KMS-11 (cell line): Measurements from ENCODE around the gene PLA2G4F.
"Not testable (repeated sequence)": the region's sequence is repeated elsewhere in the genome, so short reads cannot be mapped to it uniquely, and the experiment has no call there.

ENCODE experiments used
- H2AFZ ChIP-seq: fragments of 200-600 bp; sonication (generic); 2 replicates; pipeline ENCODE4 v1.6.1; 2016; ENCODE audit warnings: antibody characterized with exemption, mixed run types, low read depth
- H3K27ac ChIP-seq: fragments of 200-600 bp; sonication (generic); 2 replicates; pipeline ENCODE4 v1.6.1; 2016; ENCODE audit warnings: mild to moderate bottlenecking, mixed run types
- H3K27me3 ChIP-seq: fragments of 200-600 bp; sonication (generic); 2 replicates; pipeline ENCODE4 v1.6.1; 2017; ENCODE audit warnings: mild to moderate bottlenecking, low read depth, mixed run types, moderate library complexity; ENCODE audit not compliant: insufficient read depth
- H3K36me3 ChIP-seq: fragments of 200-600 bp; sonication (generic); 2 replicates; pipeline ENCODE4 v1.6.1; 2017; ENCODE audit warnings: mild to moderate bottlenecking, mixed run types; ENCODE audit not compliant: insufficient read depth
- H3K4me1 ChIP-seq: fragments of 200-600 bp; sonication (generic); 2 replicates; pipeline ENCODE4 v1.6.1; 2016; ENCODE audit warnings: mild to moderate bottlenecking, low read depth, mixed run types; ENCODE audit not compliant: poor library complexity, severe bottlenecking
- H3K4me2 ChIP-seq: fragments of 200-600 bp; sonication (generic); 2 replicates; pipeline ENCODE4 v1.7.0; 2016; ENCODE audit warnings: mild to moderate bottlenecking, mixed run types
- H3K4me3 ChIP-seq: fragments of 200-600 bp; sonication (generic); IDR thresholded peaks from 2 replicates; pipeline ENCODE4 v1.6.1; 2017; ENCODE audit warnings: low read depth, low read length, mixed read lengths; ENCODE audit not compliant: insufficient read depth
- H3K79me2 ChIP-seq: fragments of 200-600 bp; sonication (generic); 2 replicates; pipeline ENCODE4 v1.6.1; 2016; ENCODE audit warnings: low read depth, mixed run types; ENCODE audit not compliant: insufficient read depth
- H3K9ac ChIP-seq: fragments of 200-600 bp; sonication (generic); 2 replicates; pipeline ENCODE4 v1.6.1; 2016; ENCODE audit warnings: mild to moderate bottlenecking, mixed run types
- H4K20me1 ChIP-seq: fragments of 200-600 bp; sonication (generic); 2 replicates; pipeline ENCODE4 v1.6.1; 2016; ENCODE audit warnings: mild to moderate bottlenecking, mixed run types; ENCODE audit not compliant: insufficient read depth
- TF ChIP-seq, protein P1 (sequence below): fragments of 200-600 bp; sonication (generic); conservative IDR thresholded peaks from 2 replicates; pipeline ENCODE4 v1.6.1; 2017; ENCODE audit warnings: low read depth, mild to moderate bottlenecking, antibody characterized with exemption, low read length, moderate library complexity, mixed read lengths

PLA2G4F gene

DNA sequence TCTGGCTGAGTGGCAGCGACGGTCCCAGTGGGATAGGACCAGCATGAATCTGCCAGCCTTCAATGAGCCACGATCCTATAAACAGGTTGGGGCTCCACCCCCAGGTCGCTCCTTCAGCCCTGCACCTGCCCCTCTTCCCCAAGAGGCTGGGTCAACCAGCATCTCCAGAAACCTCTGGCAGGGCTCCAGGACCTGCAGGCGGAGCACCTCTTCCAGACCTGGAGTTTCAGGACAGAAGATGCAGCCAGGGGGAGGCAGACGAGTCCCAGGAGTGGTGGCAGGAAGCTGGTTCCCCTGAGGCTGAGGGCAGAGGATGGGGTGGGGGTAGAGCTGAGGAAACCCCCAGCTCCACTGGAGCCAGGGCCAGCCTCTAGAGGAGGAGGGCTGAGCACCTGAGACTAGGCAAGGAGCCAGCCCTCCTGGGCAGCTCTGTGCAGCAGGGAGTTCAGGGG is 61.9 kb downstream of the PLA2G4F start, which contains the start of gene PLA2G4D:
TSS of gene PLA2G4D (minus strand) at position 51 of the 452 bp plus-strand sequence. CDS start 103 bp downstream, outside the sequence.
- Histone ChIP-seq H3K4me2 (no peak within 1 kb of the TSS), H3K27ac (no peak within 1 kb of the TSS), H2AFZ (peak within 1 kb of the TSS; percentile 34; the same call in 1 of the 2 replicates), H3K4me3 (no peak within 1 kb of the TSS), H3K27me3 (no peaks in the 10 kb centered on the region), H3K36me3 (no peaks in the 10 kb centered on the region), H3K4me1 (peaks cover 8% of the 10 kb centered on the region), H3K9ac (no peak within 1 kb of the TSS), H4K20me1 (no peaks in the 10 kb centered on the region), H3K79me2 (no peaks in the 10 kb centered on the region)
- TF ChIP-seq, protein P1, sequence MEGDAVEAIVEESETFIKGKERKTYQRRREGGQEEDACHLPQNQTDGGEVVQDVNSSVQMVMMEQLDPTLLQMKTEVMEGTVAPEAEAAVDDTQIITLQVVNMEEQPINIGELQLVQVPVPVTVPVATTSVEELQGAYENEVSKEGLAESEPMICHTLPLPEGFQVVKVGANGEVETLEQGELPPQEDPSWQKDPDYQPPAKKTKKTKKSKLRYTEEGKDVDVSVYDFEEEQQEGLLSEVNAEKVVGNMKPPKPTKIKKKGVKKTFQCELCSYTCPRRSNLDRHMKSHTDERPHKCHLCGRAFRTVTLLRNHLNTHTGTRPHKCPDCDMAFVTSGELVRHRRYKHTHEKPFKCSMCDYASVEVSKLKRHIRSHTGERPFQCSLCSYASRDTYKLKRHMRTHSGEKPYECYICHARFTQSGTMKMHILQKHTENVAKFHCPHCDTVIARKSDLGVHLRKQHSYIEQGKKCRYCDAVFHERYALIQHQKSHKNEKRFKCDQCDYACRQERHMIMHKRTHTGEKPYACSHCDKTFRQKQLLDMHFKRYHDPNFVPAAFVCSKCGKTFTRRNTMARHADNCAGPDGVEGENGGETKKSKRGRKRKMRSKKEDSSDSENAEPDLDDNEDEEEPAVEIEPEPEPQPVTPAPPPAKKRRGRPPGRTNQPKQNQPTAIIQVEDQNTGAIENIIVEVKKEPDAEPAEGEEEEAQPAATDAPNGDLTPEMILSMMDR = no peak

DNA sequence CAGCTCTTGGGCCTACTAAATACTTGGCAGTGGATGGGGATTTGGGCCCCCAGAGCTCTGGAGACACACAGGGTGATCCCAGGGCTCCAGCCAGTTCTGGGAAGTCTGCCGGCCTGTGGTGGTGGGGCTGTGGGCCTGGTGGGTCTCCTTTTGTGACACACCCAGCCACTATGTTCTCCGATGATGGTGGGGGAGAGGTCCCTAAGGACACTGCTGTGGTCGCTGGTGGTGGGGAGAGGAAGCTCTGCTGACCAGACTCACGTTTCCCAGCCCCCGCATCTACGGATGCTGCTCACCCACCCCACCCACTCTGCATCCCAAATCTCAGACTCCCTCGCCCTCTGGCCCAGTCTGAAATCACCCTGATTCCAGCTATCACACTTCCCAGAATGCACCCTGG is 62.5 kb downstream of the PLA2G4F start:
- Histone ChIP-seq H2AFZ (peak overlapping the region; percentile 34; the same call in 1 of the 2 replicates), H3K9ac (no peak overlapping the region), H3K27ac (no peak overlapping the region), H3K4me1 (peaks cover 11% of the 10 kb centered on the region), H3K36me3 (no peaks in the 10 kb centered on the region), H3K4me2 (no peak overlapping the region), H3K27me3 (no peaks in the 10 kb centered on the region), H3K79me2 (no peaks in the 10 kb centered on the region), H4K20me1 (no peaks in the 10 kb centered on the region), H3K4me3 (no peak overlapping the region)
- TF ChIP-seq, protein P1 = no peak

DNA sequence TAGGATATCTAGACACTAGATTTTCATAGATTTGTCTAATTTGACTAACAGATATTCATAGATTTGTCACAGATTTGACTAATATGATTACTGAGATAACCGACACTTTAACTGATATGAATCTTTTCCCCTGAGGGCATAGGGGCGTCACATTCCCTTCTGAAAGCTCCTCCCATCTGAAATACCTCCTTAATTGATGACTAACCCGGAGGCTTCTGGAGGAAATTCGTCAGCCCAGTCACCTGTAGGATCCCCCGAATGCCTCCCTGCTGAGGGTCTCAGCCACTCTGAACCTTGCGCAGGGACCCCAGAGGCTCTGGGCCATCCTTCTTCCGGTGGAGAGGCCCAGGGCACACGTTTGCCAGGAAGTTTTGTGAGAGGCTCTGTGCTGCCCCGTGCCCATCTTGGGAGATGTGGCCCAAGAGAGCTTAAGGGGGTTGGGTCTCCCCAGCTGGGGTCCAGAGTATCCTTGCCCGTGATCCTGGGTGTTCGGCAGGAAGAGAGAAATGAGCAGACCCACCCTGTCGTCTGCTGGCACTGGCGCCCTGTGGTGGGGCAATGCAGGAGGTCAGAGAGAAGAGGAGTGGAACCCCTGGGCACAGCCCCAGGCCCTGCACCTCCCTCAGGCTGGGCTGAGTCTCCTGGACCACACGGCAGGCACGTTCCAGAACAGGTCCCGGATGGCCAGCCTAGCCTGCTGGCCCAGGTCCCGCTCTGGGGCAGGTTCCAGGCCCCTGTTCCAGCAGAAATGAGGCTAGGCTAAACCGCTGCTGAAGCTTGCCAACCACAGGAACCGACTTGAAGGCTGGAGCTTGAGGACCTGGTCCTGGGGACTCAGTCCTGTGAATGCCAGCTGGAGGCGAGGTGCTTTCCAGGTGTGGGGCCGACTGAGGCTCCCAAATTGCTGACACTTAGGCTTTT is 63.8 kb downstream of the PLA2G4F start:
- Histone ChIP-seq H3K9ac (no peak overlapping the region), H4K20me1 (no peaks in the 10 kb centered on the region), H2AFZ (no peak overlapping the region), H3K4me1 (peaks cover 25% of the 10 kb centered on the region), H3K27ac (no peak overlapping the region), H3K4me2 (no peak overlapping the region), H3K27me3 (no peaks in the 10 kb centered on the region), H3K4me3 (no peak overlapping the region), H3K79me2 (no peaks in the 10 kb centered on the region), H3K36me3 (no peaks in the 10 kb centered on the region)
- TF ChIP-seq, protein P1 = no peak

DNA sequence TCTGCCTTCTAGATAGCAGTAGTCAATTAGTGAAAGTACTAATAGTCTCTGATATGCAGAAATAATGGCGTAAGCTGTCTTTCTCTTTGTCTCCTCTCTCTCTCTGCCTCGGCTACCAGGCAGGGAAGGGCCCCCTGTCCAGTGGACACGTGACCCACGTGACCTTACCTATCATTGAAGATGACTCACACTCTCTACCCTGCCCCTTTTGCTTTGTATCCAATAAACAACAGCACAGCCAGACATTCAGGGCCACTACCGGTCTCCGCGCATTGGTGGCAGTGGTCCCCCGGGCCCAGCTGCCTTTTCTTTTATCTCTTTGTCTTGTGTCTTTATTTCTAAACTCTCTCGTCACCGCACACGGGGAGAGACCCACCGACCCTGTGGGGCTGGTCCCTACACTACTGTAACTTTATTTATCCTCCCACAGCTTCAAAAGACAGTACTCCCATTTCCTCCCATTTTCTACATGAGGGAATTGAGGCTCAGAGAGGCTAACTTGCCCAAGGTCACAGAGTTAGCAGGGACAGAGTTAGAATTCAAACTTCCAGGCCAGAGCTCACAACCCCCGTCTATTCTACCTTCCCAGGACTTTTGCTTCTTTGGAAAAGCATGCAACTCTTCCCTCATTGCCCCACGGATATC is 64.6 kb downstream of the PLA2G4F start:
- not testable (repeated sequence) for H3K79me2 ChIP-seq, H3K9ac ChIP-seq, H3K27me3 ChIP-seq, H2AFZ ChIP-seq, H3K4me2 ChIP-seq, H4K20me1 ChIP-seq, H3K36me3 ChIP-seq, H3K4me3 ChIP-seq, H3K27ac ChIP-seq
- H3K4me1 ChIP-seq = peaks cover 31% of the 10 kb centered on the region
